Activated CD4-positive, alpha-beta memory T cell treated with anti-CD3 and anti-CD28 coated beads, Interleukin-2, amount 10 ng/mL, durations not matched to agents 7 days and 5 days (primary cell): ENCODE data around the gene PPL. TPM values are rescaled to one million over a fixed set of nuclear protein-coding genes. Genes with fewer than 3 reads are reported as not detected.

ENCODE experiments used
- CTCF ChIA-PET: fragments of 350-600 bp; sonication (Branson Sonifier 250); formaldehyde crosslinking; loops from one replicate; lab custom pipeline; 2021; ENCODE audit warnings: antibody characterized with exemption, inconsistent platforms; lab: Charles Lee
- POLR2A ChIA-PET: fragments of 350-600 bp; sonication (Branson Sonifier 250); formaldehyde crosslinking; loops from one replicate; lab custom pipeline; 2021; ENCODE audit warnings: antibody characterized with exemption; lab: Charles Lee
- DNase-seq: peaks from one replicate; pipeline ENCODE4 v3.0.0-alpha.2; 2020
- H3K27ac Mint-ChIP-seq: one replicate; pipeline ENCODE4 v1.8.0; 2021; ENCODE audit warnings: mild to moderate bottlenecking, mixed read lengths
- H3K27me3 Mint-ChIP-seq: one replicate; pipeline ENCODE4 v1.8.0; 2021; ENCODE audit warnings: mixed read lengths
- H3K36me3 Mint-ChIP-seq: one replicate; pipeline ENCODE4 v1.8.0; 2021; ENCODE audit warnings: low read depth, mixed read lengths
- H3K4me1 Mint-ChIP-seq: one replicate; pipeline ENCODE4 v1.8.0; 2021; ENCODE audit warnings: mixed read lengths
- H3K4me3 Mint-ChIP-seq: one replicate; pipeline ENCODE4 v1.8.0; 2021; ENCODE audit warnings: mild to moderate bottlenecking, mixed read lengths
- H3K9me3 Mint-ChIP-seq: one replicate; pipeline ENCODE4 v1.8.0; 2021; ENCODE audit warnings: mixed read lengths
- total RNA-seq, 2 experiments: library from RNA; stranded (reverse); gene quantifications; one replicate each; pipeline ENCODE4 v1.2.3, GENCODE V29; 2021

The PPL gene
- total RNA-seq, 2 experiments from 2014 or later: 0.08 TPM; not detected in 1

GRCh38 chr16:4892361-4893102, 44.4 kb downstream of the PPL start:
- POLR2A ChIA-PET: no interaction called here
- Mint-ChIP-seq H3K36me3 (no peaks in the 10 kb centered on the region), H3K4me3 (no peak overlapping the region), H3K4me1 (no peaks in the 10 kb centered on the region), H3K27me3 (no peaks in the 10 kb centered on the region), H3K9me3 (no peaks in the 10 kb centered on the region), H3K27ac (no peak overlapping the region)
- DNase-seq: no peak
- CTCF ChIA-PET: no interaction called here

GRCh38 chr16:4891886-4892216, 45.1 kb downstream of the PPL start:
- H3K9me3 Mint-ChIP-seq: no peaks in the 10 kb centered on the region
- no peak for DNase-seq
- no peaks in the 10 kb centered on the region for H3K27me3 Mint-ChIP-seq
- POLR2A ChIA-PET: no interaction called here
- CTCF ChIA-PET: no interaction called here
- no peak overlapping the region for H3K4me3 Mint-ChIP-seq
- no peaks in the 10 kb centered on the region for H3K4me1 Mint-ChIP-seq
- H3K27ac Mint-ChIP-seq: no peak overlapping the region
- no peaks in the 10 kb centered on the region for H3K36me3 Mint-ChIP-seq

GRCh38 chr16:4891097-4891885, 45.7 kb downstream of the PPL start:
- Mint-ChIP-seq H3K4me1 (no peaks in the 10 kb centered on the region), H3K4me3 (no peak overlapping the region), H3K27me3 (no peaks in the 10 kb centered on the region), H3K9me3 (no peaks in the 10 kb centered on the region), H3K27ac (no peak overlapping the region), H3K36me3 (peaks cover under 1% of the 10 kb centered on the region)
- CTCF ChIA-PET: no interaction called here
- POLR2A ChIA-PET: no interaction called here
- DNase-seq: no peak

- no peaks in the 10 kb centered on the region for H3K27me3 Mint-ChIP-seq
- H3K36me3 Mint-ChIP-seq: peaks cover 5% of the 10 kb centered on the region
- no peaks in the 10 kb centered on the region for H3K4me1 Mint-ChIP-seq
- ChIA-PET POLR2A (no interaction called here), CTCF (no interaction called here)
- H3K9me3 Mint-ChIP-seq: no peaks in the 10 kb centered on the region
- no peak overlapping the region for H3K27ac Mint-ChIP-seq
- no peak for DNase-seq
- H3K4me3 Mint-ChIP-seq: no peak overlapping the region
These were observed 46.3 kb downstream of the PPL start for GRCh38 chr16:4890686-4891085.

- peaks cover 11% of the 10 kb centered on the region for H3K36me3 Mint-ChIP-seq
- no peaks in the 10 kb centered on the region for H3K9me3 Mint-ChIP-seq
- ChIA-PET CTCF (no interaction called here), POLR2A (no interaction called here)
- no peak overlapping the region for H3K27ac Mint-ChIP-seq
- no peaks in the 10 kb centered on the region for H3K27me3 Mint-ChIP-seq
- DNase-seq: no peak
- no peak overlapping the region for H3K4me3 Mint-ChIP-seq
- H3K4me1 Mint-ChIP-seq: no peaks in the 10 kb centered on the region
These were observed 46.9 kb downstream of the PPL start for GRCh38 chr16:4890026-4890425.

- H3K27me3 Mint-ChIP-seq: no peaks in the 10 kb centered on the region
- H3K4me3 Mint-ChIP-seq: no peak overlapping the region
- ChIA-PET POLR2A (no interaction called here), CTCF (no interaction called here)
- H3K27ac Mint-ChIP-seq: no peak overlapping the region
- no peaks in the 10 kb centered on the region for H3K4me1 Mint-ChIP-seq
- DNase-seq: no peak
- peaks cover 25% of the 10 kb centered on the region for H3K36me3 Mint-ChIP-seq
- H3K9me3 Mint-ChIP-seq: no peaks in the 10 kb centered on the region
These were observed 48.4 kb downstream of the PPL start for GRCh38 chr16:4888428-4889135.

GRCh38 chr16:4886151-4886550, 50.8 kb downstream of the PPL start:
- ChIA-PET CTCF (interaction anchor here (1.5 kb wide), 1 partner anchor 16 kb away, joined by 3 read pairs; no protein-coding TSS in a partner anchor), POLR2A (no interaction called here)
- Mint-ChIP-seq H3K4me3 (no peak overlapping the region), H3K27ac (no peak overlapping the region), H3K4me1 (no peaks in the 10 kb centered on the region), H3K27me3 (no peaks in the 10 kb centered on the region), H3K36me3 (peaks cover 42% of the 10 kb centered on the region), H3K9me3 (no peaks in the 10 kb centered on the region)
- no peak for DNase-seq

GRCh38 chr16:4884972-4885874, 51.7 kb downstream of the PPL start:
- ChIA-PET POLR2A (no interaction called here), CTCF (no interaction called here)
- Mint-ChIP-seq H3K27me3 (no peaks in the 10 kb centered on the region), H3K4me1 (no peaks in the 10 kb centered on the region), H3K27ac (no peak overlapping the region), H3K9me3 (no peaks in the 10 kb centered on the region), H3K4me3 (no peak overlapping the region), H3K36me3 (peaks cover 52% of the 10 kb centered on the region)
- DNase-seq: no peak

GRCh38 chr16:4884209-4884608, 52.7 kb downstream of the PPL start:
- ChIA-PET CTCF (no interaction called here), POLR2A (no interaction called here)
- Mint-ChIP-seq H3K36me3 (peaks cover 55% of the 10 kb centered on the region), H3K4me3 (no peak overlapping the region), H3K9me3 (no peaks in the 10 kb centered on the region), H3K27me3 (no peaks in the 10 kb centered on the region), H3K4me1 (no peaks in the 10 kb centered on the region), H3K27ac (no peak overlapping the region)
- no peak for DNase-seq

GRCh38 chr16:4883501-4883900, 53.4 kb downstream of the PPL start:
- Mint-ChIP-seq H3K27ac (no peak overlapping the region), H3K4me1 (no peaks in the 10 kb centered on the region), H3K9me3 (no peaks in the 10 kb centered on the region), H3K27me3 (no peaks in the 10 kb centered on the region), H3K36me3 (peaks cover 60% of the 10 kb centered on the region), H3K4me3 (no peak overlapping the region)
- ChIA-PET POLR2A (no interaction called here), CTCF (no interaction called here)
- no peak for DNase-seq

GRCh38 chr16:4882633-4883285, 54.2 kb downstream of the PPL start:
- Mint-ChIP-seq H3K36me3 (peaks cover 64% of the 10 kb centered on the region), H3K9me3 (no peaks in the 10 kb centered on the region), H3K27me3 (no peaks in the 10 kb centered on the region), H3K4me1 (no peaks in the 10 kb centered on the region), H3K27ac (no peak overlapping the region), H3K4me3 (no peak overlapping the region)
- ChIA-PET POLR2A (no interaction called here), CTCF (no interaction called here)
- DNase-seq: no peak

- H3K27ac Mint-ChIP-seq: no peak overlapping the region
- H3K9me3 Mint-ChIP-seq: no peaks in the 10 kb centered on the region
- DNase-seq: no peak
- no peaks in the 10 kb centered on the region for H3K4me1 Mint-ChIP-seq
- no peaks in the 10 kb centered on the region for H3K27me3 Mint-ChIP-seq
- H3K36me3 Mint-ChIP-seq: peaks cover 69% of the 10 kb centered on the region
- H3K4me3 Mint-ChIP-seq: no peak overlapping the region
- CTCF ChIA-PET: interaction anchor here (1.0 kb wide), 1 partner anchor 18 kb away, joined by 4 read pairs; no protein-coding TSS in a partner anchor
- POLR2A ChIA-PET: no interaction called here
These were observed 54.8 kb downstream of the PPL start for GRCh38 chr16:4882000-4882632.
